ENCODE data around the gene CBX1. TPM values are rescaled to one million over a fixed set of nuclear protein-coding genes. Genes with fewer than 3 reads are reported as not detected.

CBX1 gene
- total and polyA plus RNA-seq, 7 experiments from 2014 or later, result 16.4 to 56.7 (median 26.1) TPM

DNA sequence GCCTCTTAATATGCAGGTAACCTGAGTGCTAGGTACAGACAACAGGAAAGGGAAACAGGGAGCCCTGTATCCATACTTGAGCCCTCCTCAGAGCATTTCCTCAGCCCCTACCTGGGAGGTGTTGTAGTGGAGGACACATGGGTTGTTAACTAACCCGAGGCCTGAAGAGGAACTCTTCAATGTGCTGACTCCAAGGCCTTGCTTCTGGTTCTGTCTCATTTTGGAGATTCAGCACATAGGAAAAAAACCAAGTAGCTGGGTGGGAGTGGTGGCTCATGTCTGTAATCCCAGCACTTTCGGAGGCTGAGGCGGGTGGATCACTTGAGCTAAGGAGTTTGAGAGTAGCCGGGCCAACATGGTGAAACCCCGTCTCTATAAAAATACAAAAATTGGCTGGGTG is 31.1 kb upstream of the CBX1 start:
- H3K36me3 Mint-ChIP-seq, result peaks cover 0 to 10% (median 5%) of the 10 kb centered on the region in 5 donors
- DNase-seq (no peak), ATAC-seq (no peak)
- H3K27me3 ChIP-seq (ENCODE audit: control insufficient read depth in 2 of 2, insufficient read depth in 2 of 2, low read length in 2 of 2), result no peaks in the 10 kb centered on the region
- ChIA-PET CTCF (interaction anchor here (0.7 to 7.2 kb wide), 5 partner anchors 8 to 461 kb away, joined by 3 to 64 read pairs (median 5); partner anchors contain the start of genes HOXB5 and SNX11), POLR2A (interaction anchor here (0.6 kb wide), 1 partner anchor 14 kb away, joined by 4 read pairs; no protein-coding TSS in a partner anchor)
- no peak overlapping the region for H3K27ac ChIP-seq (ENCODE audit: low read depth, low read length)
- H3K4me3 Mint-ChIP-seq, result no peak overlapping the region
- peaks cover 0 to 25% (median 0%) of the 10 kb centered on the region in 3 experiments for H3K36me3 ChIP-seq (ENCODE audit: control insufficient read depth in 2 of 3, insufficient read depth in 3 of 3, low read length in 3 of 3)
- no peaks in the 10 kb centered on the region for H3K9me3 ChIP-seq (ENCODE audit: control insufficient read depth in 2 of 3, low read length in 3 of 3)
- peak overlapping the region in 1 of 9 donors; percentile 51 for H3K27ac Mint-ChIP-seq
- intact Hi-C loops (cut with micrococcal nuclease), result loop anchor here in 1 of 2 donors (5.0 kb wide), 1 partner anchor 155 kb away; no protein-coding TSS in a partner anchor
- H3K27me3 Mint-ChIP-seq, result no peaks in the 10 kb centered on the region
- peaks cover 0 to 1% (median 0%) of the 10 kb centered on the region in 11 donors for H3K9me3 Mint-ChIP-seq
- H3K4me1 ChIP-seq (ENCODE audit: control insufficient read depth in 2 of 2, insufficient read depth in 2 of 2, low read length in 2 of 2), result no peaks in the 10 kb centered on the region
- H3K4me3 ChIP-seq (ENCODE audit: low read length), result no peak overlapping the region
- peaks cover 0 to 4% (median 0%) of the 10 kb centered on the region in 7 donors for H3K4me1 Mint-ChIP-seq

GRCh38 chr17:48131216-48131824 is 30.0 kb upstream of the CBX1 start:
- H3K9me3 Mint-ChIP-seq, result peaks cover 0 to 1% (median 0%) of the 10 kb centered on the region in 11 donors
- Histone ChIP-seq H3K36me3 (ENCODE audit: control insufficient read depth in 2 of 3, insufficient read depth in 3 of 3, low read length in 3 of 3) (peaks cover 0 to 23% (median 0%) of the 10 kb centered on the region in 3 experiments), H3K27me3 (ENCODE audit: control insufficient read depth in 2 of 2, insufficient read depth in 2 of 2, low read length in 2 of 2) (no peaks in the 10 kb centered on the region), H3K27ac (ENCODE audit: low read depth, low read length) (no peak overlapping the region), H3K9me3 (ENCODE audit: control insufficient read depth in 2 of 3, low read length in 3 of 3) (no peaks in the 10 kb centered on the region), H3K4me3 (ENCODE audit: low read length) (no peak overlapping the region), H3K4me1 (ENCODE audit: control insufficient read depth in 2 of 2, insufficient read depth in 2 of 2, low read length in 2 of 2) (no peaks in the 10 kb centered on the region)
- POLR2A ChIA-PET, result interaction anchor here (0.9 kb wide), 1 partner anchor 24 kb away, joined by 6 read pairs; the partner anchor contains the start of gene SNX11
- intact Hi-C loops (cut with micrococcal nuclease), result loop anchor here (1.0 to 5.0 kb wide), 4 partner anchors 18 to 154 kb away; no protein-coding TSS in a partner anchor
- H3K27me3 Mint-ChIP-seq, result no peaks in the 10 kb centered on the region
- ATAC-seq (peak; percentile 91), DNase-seq (peak in 8 of 9 donors; percentile 21 to 64 (median 56))
- peaks cover 0 to 5% (median 5%) of the 10 kb centered on the region in 5 donors for H3K36me3 Mint-ChIP-seq
- H3K4me3 Mint-ChIP-seq, result no peak overlapping the region
- CTCF ChIA-PET, result interaction anchor here (0.6 to 7.2 kb wide), 11 partner anchors 18 to 1861 kb away, joined by 3 to 64 read pairs (median 4); partner anchors contain the start of genes HOXB5 and SNX11
- peaks cover 0 to 4% (median 0%) of the 10 kb centered on the region in 7 donors for H3K4me1 Mint-ChIP-seq
- peak overlapping the region in 5 of 9 donors; percentile 75 to 79 (median 78) for H3K27ac Mint-ChIP-seq

DNA sequence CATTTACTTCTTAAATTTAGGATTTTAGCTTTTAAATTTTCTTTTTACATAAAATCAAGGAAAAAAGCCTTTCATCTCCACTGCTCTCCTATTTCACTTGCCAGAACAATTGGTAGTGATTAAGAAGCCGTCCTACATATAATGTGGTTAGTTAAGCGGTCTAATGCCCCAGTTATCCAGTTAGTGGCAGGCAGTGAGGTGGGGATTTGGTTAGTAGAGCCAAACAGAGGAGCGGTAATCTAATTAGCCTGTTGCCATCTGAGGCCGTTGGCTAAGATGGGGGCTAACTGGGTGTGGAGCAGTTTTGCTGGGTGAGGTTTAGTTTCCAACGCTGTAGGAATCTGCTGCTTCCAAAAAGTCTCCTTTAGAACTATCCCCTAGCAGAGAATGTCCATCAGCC is 28.7 kb upstream of the CBX1 start:
- Mint-ChIP-seq H3K27ac (no peak overlapping the region), H3K36me3 (peaks cover 0 to 6% (median 5%) of the 10 kb centered on the region in 5 donors), H3K4me1 (peaks cover 0 to 4% (median 0%) of the 10 kb centered on the region in 7 donors), H3K9me3 (peaks cover 0 to 1% (median 0%) of the 10 kb centered on the region in 11 donors), H3K4me3 (no peak overlapping the region), H3K27me3 (no peaks in the 10 kb centered on the region)
- no peak for DNase-seq
- intact Hi-C loops (cut with micrococcal nuclease), result loop anchor here in 1 of 2 donors (5.0 kb wide), 1 partner anchor 153 kb away; no protein-coding TSS in a partner anchor
- Histone ChIP-seq H3K27ac (ENCODE audit: low read depth, low read length) (no peak overlapping the region), H3K36me3 (ENCODE audit: control insufficient read depth in 2 of 3, insufficient read depth in 3 of 3, low read length in 3 of 3) (peaks cover 0 to 16% (median 0%) of the 10 kb centered on the region in 3 experiments), H3K9me3 (ENCODE audit: control insufficient read depth in 2 of 3, low read length in 3 of 3) (no peaks in the 10 kb centered on the region), H3K4me3 (ENCODE audit: low read length) (no peak overlapping the region), H3K4me1 (ENCODE audit: control insufficient read depth in 2 of 2, insufficient read depth in 2 of 2, low read length in 2 of 2) (no peaks in the 10 kb centered on the region), H3K27me3 (ENCODE audit: control insufficient read depth in 2 of 2, insufficient read depth in 2 of 2, low read length in 2 of 2) (no peaks in the 10 kb centered on the region)
- ChIA-PET POLR2A (interaction anchor here (0.9 to 1.2 kb wide), 2 partner anchors 22 to 49 kb away, joined by 6 read pairs; partner anchors contain the start of gene SNX11), CTCF (interaction anchor here (1.3 to 7.2 kb wide), 4 partner anchors 17 to 104 kb away, joined by 5 to 64 read pairs (median 9); no protein-coding TSS in a partner anchor)
- ATAC-seq, result no peak

- Mint-ChIP-seq H3K9me3 (peaks cover 0 to 1% (median 0%) of the 10 kb centered on the region in 11 donors), H3K27ac (peak overlapping the region in 1 of 9 donors; percentile 55), H3K4me3 (no peak overlapping the region), H3K36me3 (peaks cover 0 to 9% (median 2%) of the 10 kb centered on the region in 5 donors), H3K4me1 (peaks cover 0 to 7% (median 0%) of the 10 kb centered on the region in 7 donors), H3K27me3 (no peaks in the 10 kb centered on the region)
- intact Hi-C loops (cut with micrococcal nuclease), result no loop called here
- Histone ChIP-seq H3K27me3 (ENCODE audit: control insufficient read depth in 2 of 2, insufficient read depth in 2 of 2, low read length in 2 of 2) (no peaks in the 10 kb centered on the region), H3K4me1 (ENCODE audit: control insufficient read depth in 2 of 2, insufficient read depth in 2 of 2, low read length in 2 of 2) (no peaks in the 10 kb centered on the region), H3K9me3 (ENCODE audit: control insufficient read depth in 2 of 3, low read length in 3 of 3) (no peaks in the 10 kb centered on the region), H3K36me3 (ENCODE audit: control insufficient read depth in 2 of 3, insufficient read depth in 3 of 3, low read length in 3 of 3) (peaks cover 0 to 13% (median 0%) of the 10 kb centered on the region in 3 experiments), H3K4me3 (ENCODE audit: low read length) (no peak overlapping the region), H3K27ac (ENCODE audit: low read depth, low read length) (no peak overlapping the region)
- ChIA-PET POLR2A (no interaction called here), CTCF (interaction anchor here (0.5 to 7.2 kb wide), 3 partner anchors 16 to 79 kb away, joined by 3 to 64 read pairs (median 13); no protein-coding TSS in a partner anchor)
- ATAC-seq (no peak), DNase-seq (no peak)
Observed at GRCh38 chr17:48128400-48128799, 27.1 kb upstream of the CBX1 start.

- Mint-ChIP-seq H3K4me1 (peaks cover 0 to 8% (median 0%) of the 10 kb centered on the region in 7 donors), H3K27ac (peak overlapping the region in 3 of 9 donors; percentile 10 to 64 (median 38)), H3K27me3 (no peaks in the 10 kb centered on the region), H3K4me3 (no peak overlapping the region), H3K9me3 (peaks cover 0 to 1% (median 0%) of the 10 kb centered on the region in 11 donors), H3K36me3 (peaks cover 0 to 18% (median 3%) of the 10 kb centered on the region in 5 donors)
- Histone ChIP-seq H3K27me3 (ENCODE audit: control insufficient read depth in 2 of 2, insufficient read depth in 2 of 2, low read length in 2 of 2) (no peaks in the 10 kb centered on the region), H3K4me3 (ENCODE audit: low read length) (no peak overlapping the region), H3K4me1 (ENCODE audit: control insufficient read depth in 2 of 2, insufficient read depth in 2 of 2, low read length in 2 of 2) (no peaks in the 10 kb centered on the region), H3K9me3 (ENCODE audit: control insufficient read depth in 2 of 3, low read length in 3 of 3) (no peaks in the 10 kb centered on the region), H3K27ac (ENCODE audit: low read depth, low read length) (no peak overlapping the region), H3K36me3 (ENCODE audit: control insufficient read depth in 2 of 3, insufficient read depth in 3 of 3, low read length in 3 of 3) (peaks cover 0 to 15% (median 0%) of the 10 kb centered on the region in 3 experiments)
- DNase-seq (no peak), ATAC-seq (no peak)
- intact Hi-C loops (cut with micrococcal nuclease), result no loop called here
- ChIA-PET POLR2A (no interaction called here), CTCF (no interaction called here)
Observed at GRCh38 chr17:48127371-48128051, 26.2 kb upstream of the CBX1 start.

DNA sequence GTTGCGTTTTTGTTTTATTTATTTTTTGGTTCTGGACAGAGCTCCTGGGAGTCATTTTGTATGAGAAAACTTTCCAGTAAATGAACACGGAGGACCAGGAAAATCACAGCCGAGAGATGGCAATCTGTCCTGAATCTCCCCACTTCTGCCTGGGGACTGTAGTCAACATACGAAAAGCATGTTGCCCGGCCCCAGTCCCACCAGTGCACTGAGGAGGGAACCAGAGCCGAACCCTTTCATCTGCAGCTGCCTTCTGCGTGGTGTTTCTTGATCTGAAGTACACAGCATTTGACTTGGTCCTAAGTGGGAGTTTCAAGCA is 25.2 kb upstream of the CBX1 start:
- POLR2A ChIA-PET, result no interaction called here
- DNase-seq (no peak), ATAC-seq (no peak)
- CTCF ChIA-PET, result interaction anchor here (0.6 kb wide), 1 partner anchor 316 kb away, joined by 3 read pairs; no protein-coding TSS in a partner anchor
- Histone ChIP-seq H3K9me3 (ENCODE audit: control insufficient read depth in 2 of 3, low read length in 3 of 3) (no peaks in the 10 kb centered on the region), H3K4me3 (ENCODE audit: low read length) (no peak overlapping the region), H3K27me3 (ENCODE audit: control insufficient read depth in 2 of 2, insufficient read depth in 2 of 2, low read length in 2 of 2) (no peaks in the 10 kb centered on the region), H3K4me1 (ENCODE audit: control insufficient read depth in 2 of 2, insufficient read depth in 2 of 2, low read length in 2 of 2) (no peaks in the 10 kb centered on the region), H3K36me3 (ENCODE audit: control insufficient read depth in 2 of 3, insufficient read depth in 3 of 3, low read length in 3 of 3) (peaks cover 3 to 18% (median 5%) of the 10 kb centered on the region in 3 experiments), H3K27ac (ENCODE audit: low read depth, low read length) (no peak overlapping the region)
- intact Hi-C loops (cut with micrococcal nuclease), result no loop called here
- Mint-ChIP-seq H3K4me3 (no peak overlapping the region), H3K36me3 (peaks cover 0 to 20% (median 7%) of the 10 kb centered on the region in 5 donors), H3K4me1 (peaks cover 0 to 8% (median 0%) of the 10 kb centered on the region in 7 donors), H3K27ac (peak overlapping the region in 3 of 9 donors; percentile 8 to 38 (median 38)), H3K9me3 (peaks cover 0 to 1% (median 0%) of the 10 kb centered on the region in 11 donors), H3K27me3 (no peaks in the 10 kb centered on the region)

Data from naive thymus-derived CD4-positive, alpha-beta T cell (primary cell).